Liver (tissue), 9 donors: ENCODE measurements around the gene CNTF. TPM values are rescaled to one million over a fixed set of nuclear protein-coding genes. Genes with fewer than 3 reads are reported as not detected.

Source experiments
- DNase-seq: peaks from one replicate; pipeline ENCODE4 v3.0.0-alpha.2; 2017; ENCODE audit warnings: low spot score
- H3K27ac ChIP-seq, 2 donors: one replicate each; pipeline ENCODE4 v1.7.0; 2013; ENCODE audit warnings: inconsistent platforms in 2 of 2, low read length in 2 of 2, control low read depth in 1 of 2, low read depth in 1 of 2, mild to moderate bottlenecking in 1 of 2
- H3K27me3 ChIP-seq, 4 donors: one replicate each; pipeline versions ENCODE4 v1.6.1 to v1.7.0; 2013; ENCODE audit warnings: low read length in 3 of 4, inconsistent platforms in 1 of 4, mild to moderate bottlenecking in 1 of 4, moderate library complexity in 1 of 4; ENCODE audit not compliant: control insufficient read depth in 4 of 4, insufficient read depth in 4 of 4
- H3K36me3 ChIP-seq, 4 donors: one replicate each; pipeline versions ENCODE4 v1.6.1 to v1.7.0; 2013; ENCODE audit warnings: low read length in 3 of 4, mild to moderate bottlenecking in 3 of 4, low read depth in 1 of 4, moderate library complexity in 1 of 4; ENCODE audit not compliant: control insufficient read depth in 4 of 4, insufficient read depth in 3 of 4
- H3K4me1 ChIP-seq, 4 donors: one replicate each; pipeline versions ENCODE4 v1.6.1 to v1.7.0; 2013; ENCODE audit warnings: low read length in 3 of 4, mild to moderate bottlenecking in 3 of 4, moderate library complexity in 1 of 4; ENCODE audit not compliant: control insufficient read depth in 4 of 4, insufficient read depth in 4 of 4
- H3K4me3 ChIP-seq, 3 donors: one replicate each; pipeline versions ENCODE4 v1.6.1 to v1.7.0; 2013; ENCODE audit warnings: low read length in 3 of 3, control low read depth in 1 of 3, low read depth in 1 of 3, mild to moderate bottlenecking in 1 of 3
- H3K9ac ChIP-seq, 2 donors: one replicate each; pipeline ENCODE4 v1.7.0; 2013; ENCODE audit warnings: low read length in 2 of 2, mild to moderate bottlenecking in 2 of 2, moderate library complexity in 2 of 2, control low read depth in 1 of 2, low read depth in 1 of 2
- H3K9me3 ChIP-seq, 4 donors: one replicate each; pipeline versions ENCODE4 v1.6.1 to v1.7.0; 2013; ENCODE audit warnings: low read length in 3 of 4; ENCODE audit not compliant: control insufficient read depth in 4 of 4
- EGR1 ChIP-seq, 2 donors: IDR thresholded peaks; 2 replicates each; pipeline ENCODE4 v1.6.1; 2016 to 2018; ENCODE audit warnings: antibody characterized with exemption in 2 of 2, low read depth in 2 of 2
- FOXA2 ChIP-seq: IDR thresholded peaks from 2 replicates; pipeline ENCODE4 v1.6.1; 2016; ENCODE audit warnings: antibody characterized with exemption
- GABPA ChIP-seq, 2 donors: IDR thresholded peaks in 1 of 2; conservative IDR thresholded peaks in 1 of 2; 2 replicates each; pipeline ENCODE4 v1.6.1; 2016; ENCODE audit warnings: antibody characterized with exemption in 2 of 2, mild to moderate bottlenecking in 1 of 2, moderate library complexity in 1 of 2
- HNF4A ChIP-seq, 2 donors: conservative IDR thresholded peaks; 2 replicates each; pipeline ENCODE4 v1.6.1; 2016; ENCODE audit warnings: antibody characterized with exemption in 2 of 2, mild to moderate bottlenecking in 2 of 2
- HNF4G ChIP-seq: IDR thresholded peaks from 2 replicates; pipeline ENCODE4 v1.6.1; 2016; ENCODE audit warnings: antibody characterized with exemption
- JUND ChIP-seq, 2 donors: IDR thresholded peaks; 2 replicates each; pipeline ENCODE4 v1.6.1; 2016; ENCODE audit warnings: antibody characterized with exemption in 2 of 2
- RAD21 ChIP-seq, 2 donors: IDR thresholded peaks; 2 replicates each; pipeline ENCODE4 v1.6.1; 2016; ENCODE audit warnings: antibody characterized with exemption in 2 of 2, mild to moderate bottlenecking in 2 of 2
- RXRA ChIP-seq, 2 donors: IDR thresholded peaks; 2 replicates each; pipeline ENCODE4 v1.6.1; 2017 to 2018; ENCODE audit warnings: antibody characterized with exemption in 2 of 2, mild to moderate bottlenecking in 1 of 2
- SP1 ChIP-seq: IDR thresholded peaks from 2 replicates; pipeline ENCODE4 v1.6.1; 2018; ENCODE audit warnings: antibody characterized with exemption, mild to moderate bottlenecking
- TAF1 ChIP-seq: conservative IDR thresholded peaks from 2 replicates; pipeline ENCODE4 v1.6.1; 2016; ENCODE audit warnings: antibody characterized with exemption, mild to moderate bottlenecking
- YY1 ChIP-seq: IDR thresholded peaks from 2 replicates; pipeline ENCODE4 v1.6.1; 2016; ENCODE audit warnings: antibody characterized with exemption, mild to moderate bottlenecking
- WGBS: extraction: QIAGEN DNeasy Blood & Tissue Kit; methylation state at CpG from one replicate; pipeline ENCODE4 v1.1.7; 2013; 5-methylcytosine and 5-hydroxymethylcytosine counted together
- polyA plus RNA-seq, 2 donors: library from polyadenylated mRNA; stranded (reverse) in 1 of 2; unstranded in 1 of 2; fragments of 200-250 nt in 1 of 2; fragments of >200 nt in 1 of 2; fragmentation: Nextera tagmentation in 1 of 2; extraction: Ambion mirVana in 1 of 2; gene quantifications; one replicate each; pipeline versions ENCODE4 v1.2.1 to v1.2.3, GENCODE V29; 2013 to 2015
- total RNA-seq, 2 donors: library from RNA; depleted of rRNA; stranded (reverse); fragments of >200 nt; gene quantifications; one replicate each; pipeline ENCODE4 v1.2.3, GENCODE V29; 2014
- TF ChIP-seq, protein P1 (sequence below): fragments of 150-350 bp; IDR thresholded peaks from 2 replicates; pipeline ENCODE4 v1.5.1; 2017; ENCODE audit warnings: improper control_type of control experiment, low read depth, low read length; ENCODE audit not compliant: missing input control
- TF ChIP-seq, protein P2 (sequence below): IDR thresholded peaks from 2 replicates; pipeline ENCODE4 v1.6.1; 2016; ENCODE audit warnings: antibody characterized with exemption, mild to moderate bottlenecking
- TF ChIP-seq, protein P3 (sequence below): IDR thresholded peaks from 2 replicates; pipeline ENCODE4 v1.6.1; 2016; ENCODE audit warnings: antibody characterized with exemption
- TF ChIP-seq, protein P4 (sequence below): IDR thresholded peaks from 2 replicates; pipeline ENCODE4 v1.6.1; 2016; ENCODE audit warnings: antibody characterized with exemption
- TF ChIP-seq, protein P5 (sequence below): IDR thresholded peaks from 2 replicates; pipeline ENCODE4 v1.6.1; 2016; ENCODE audit warnings: antibody characterized with exemption
- donor health status: healthy.
- donor health status: healthy.
- donor health status: healthy.
- donor health status: healthy.
- donor health status: healthy.

CNTF gene
- total and polyA plus RNA-seq, 4 donors = 0.18 to 3.8 (median 0.66) TPM

DNA sequence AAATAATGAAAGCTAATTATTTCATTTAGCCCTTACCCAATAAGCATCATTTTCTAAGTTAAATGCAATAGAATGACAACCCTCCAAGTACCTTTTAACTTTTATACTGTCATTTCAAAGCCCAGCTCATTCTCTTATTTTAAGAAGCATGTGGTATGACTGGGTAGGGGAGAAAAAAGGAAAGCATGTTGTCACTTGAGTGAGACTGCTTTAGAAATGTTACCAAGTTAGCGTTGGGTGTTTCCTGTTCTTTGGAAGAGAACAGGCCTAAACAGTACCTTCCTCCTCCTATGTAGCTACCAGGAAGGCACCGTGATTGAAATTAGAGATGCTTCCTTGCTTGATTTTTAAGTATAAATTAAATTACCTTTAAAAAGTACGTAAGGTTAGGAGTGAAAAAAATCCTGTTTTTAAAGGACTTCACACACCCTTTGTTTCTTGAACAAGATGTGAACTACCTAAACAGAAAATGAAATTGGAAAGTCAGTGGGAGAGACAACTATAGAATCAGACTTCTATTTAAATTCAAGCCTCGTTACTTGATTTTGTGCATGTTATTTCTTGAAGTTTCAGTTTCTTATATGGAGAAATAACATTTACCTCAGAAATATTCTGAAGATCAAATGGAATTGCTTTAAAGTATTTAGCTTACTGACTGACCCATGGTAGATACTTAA is 741 bp upstream of the CNTF start:
- 93% methylated on average over 4 of the region's 4 CpGs for WGBS
- peaks cover 0 to 59% (median 44%) of the 10 kb centered on the region in 4 donors for H3K36me3 ChIP-seq

DNA sequence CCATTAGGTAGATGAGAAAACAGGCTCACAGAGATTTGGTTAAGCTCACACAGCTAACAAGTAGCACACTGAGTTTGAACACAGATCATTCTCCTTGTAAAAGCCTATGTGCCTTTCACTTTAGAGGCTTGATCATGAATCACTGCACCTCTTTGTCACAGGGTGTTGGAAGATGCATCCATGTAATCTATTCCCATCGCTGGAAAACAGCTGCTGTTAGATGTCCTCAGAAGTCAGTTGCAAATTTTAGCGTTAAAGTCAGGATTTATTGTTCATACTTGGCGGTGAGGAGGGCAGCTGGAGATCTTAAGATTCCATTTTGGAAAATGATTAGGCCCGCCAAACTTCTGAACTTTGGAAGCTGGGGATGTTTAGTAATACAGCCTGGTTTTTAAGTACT is 2.6 kb downstream of the CNTF start:
- WGBS = 96% methylated on average over 4 of the region's 4 CpGs
- no peak overlapping the region for H3K9ac ChIP-seq
- no peak overlapping the region for H3K4me3 ChIP-seq
- H3K36me3 ChIP-seq = peaks cover 0 to 30% (median 19%) of the 10 kb centered on the region in 4 donors
- H3K9me3 ChIP-seq = no peaks in the 10 kb centered on the region
- peaks cover 0 to 2% (median 0%) of the 10 kb centered on the region in 4 donors for H3K4me1 ChIP-seq
- DNase-seq = no peak
- no peak overlapping the region for H3K27ac ChIP-seq
- TF ChIP-seq RAD21 (IDR thresholded peaks at IDR 0.05) (no peak), JUND (IDR thresholded peaks at IDR 0.05) (no peak), GABPA (IDR thresholded peaks at IDR 0.05 in 1 of 2, conservative IDR thresholded peaks at IDR 0.05 in 1 of 2) (no peak), EGR1 (IDR thresholded peaks at IDR 0.05; ENCODE audit: low read depth in 2 of 2) (no peak), YY1 (no peak), HNF4A (conservative IDR thresholded peaks at IDR 0.05) (no peak), TAF1 (no peak), HNF4G (no peak), SP1 (no peak), FOXA2 (no peak), RXRA (IDR thresholded peaks at IDR 0.05) (no peak)
- TF ChIP-seq, protein P1, sequence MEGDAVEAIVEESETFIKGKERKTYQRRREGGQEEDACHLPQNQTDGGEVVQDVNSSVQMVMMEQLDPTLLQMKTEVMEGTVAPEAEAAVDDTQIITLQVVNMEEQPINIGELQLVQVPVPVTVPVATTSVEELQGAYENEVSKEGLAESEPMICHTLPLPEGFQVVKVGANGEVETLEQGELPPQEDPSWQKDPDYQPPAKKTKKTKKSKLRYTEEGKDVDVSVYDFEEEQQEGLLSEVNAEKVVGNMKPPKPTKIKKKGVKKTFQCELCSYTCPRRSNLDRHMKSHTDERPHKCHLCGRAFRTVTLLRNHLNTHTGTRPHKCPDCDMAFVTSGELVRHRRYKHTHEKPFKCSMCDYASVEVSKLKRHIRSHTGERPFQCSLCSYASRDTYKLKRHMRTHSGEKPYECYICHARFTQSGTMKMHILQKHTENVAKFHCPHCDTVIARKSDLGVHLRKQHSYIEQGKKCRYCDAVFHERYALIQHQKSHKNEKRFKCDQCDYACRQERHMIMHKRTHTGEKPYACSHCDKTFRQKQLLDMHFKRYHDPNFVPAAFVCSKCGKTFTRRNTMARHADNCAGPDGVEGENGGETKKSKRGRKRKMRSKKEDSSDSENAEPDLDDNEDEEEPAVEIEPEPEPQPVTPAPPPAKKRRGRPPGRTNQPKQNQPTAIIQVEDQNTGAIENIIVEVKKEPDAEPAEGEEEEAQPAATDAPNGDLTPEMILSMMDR = no peak
- TF ChIP-seq, protein P2, sequence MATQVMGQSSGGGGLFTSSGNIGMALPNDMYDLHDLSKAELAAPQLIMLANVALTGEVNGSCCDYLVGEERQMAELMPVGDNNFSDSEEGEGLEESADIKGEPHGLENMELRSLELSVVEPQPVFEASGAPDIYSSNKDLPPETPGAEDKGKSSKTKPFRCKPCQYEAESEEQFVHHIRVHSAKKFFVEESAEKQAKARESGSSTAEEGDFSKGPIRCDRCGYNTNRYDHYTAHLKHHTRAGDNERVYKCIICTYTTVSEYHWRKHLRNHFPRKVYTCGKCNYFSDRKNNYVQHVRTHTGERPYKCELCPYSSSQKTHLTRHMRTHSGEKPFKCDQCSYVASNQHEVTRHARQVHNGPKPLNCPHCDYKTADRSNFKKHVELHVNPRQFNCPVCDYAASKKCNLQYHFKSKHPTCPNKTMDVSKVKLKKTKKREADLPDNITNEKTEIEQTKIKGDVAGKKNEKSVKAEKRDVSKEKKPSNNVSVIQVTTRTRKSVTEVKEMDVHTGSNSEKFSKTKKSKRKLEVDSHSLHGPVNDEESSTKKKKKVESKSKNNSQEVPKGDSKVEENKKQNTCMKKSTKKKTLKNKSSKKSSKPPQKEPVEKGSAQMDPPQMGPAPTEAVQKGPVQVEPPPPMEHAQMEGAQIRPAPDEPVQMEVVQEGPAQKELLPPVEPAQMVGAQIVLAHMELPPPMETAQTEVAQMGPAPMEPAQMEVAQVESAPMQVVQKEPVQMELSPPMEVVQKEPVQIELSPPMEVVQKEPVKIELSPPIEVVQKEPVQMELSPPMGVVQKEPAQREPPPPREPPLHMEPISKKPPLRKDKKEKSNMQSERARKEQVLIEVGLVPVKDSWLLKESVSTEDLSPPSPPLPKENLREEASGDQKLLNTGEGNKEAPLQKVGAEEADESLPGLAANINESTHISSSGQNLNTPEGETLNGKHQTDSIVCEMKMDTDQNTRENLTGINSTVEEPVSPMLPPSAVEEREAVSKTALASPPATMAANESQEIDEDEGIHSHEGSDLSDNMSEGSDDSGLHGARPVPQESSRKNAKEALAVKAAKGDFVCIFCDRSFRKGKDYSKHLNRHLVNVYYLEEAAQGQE = no peak
- TF ChIP-seq, protein P3, sequence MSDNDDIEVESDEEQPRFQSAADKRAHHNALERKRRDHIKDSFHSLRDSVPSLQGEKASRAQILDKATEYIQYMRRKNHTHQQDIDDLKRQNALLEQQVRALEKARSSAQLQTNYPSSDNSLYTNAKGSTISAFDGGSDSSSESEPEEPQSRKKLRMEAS = no peak
- TF ChIP-seq, protein P4, sequence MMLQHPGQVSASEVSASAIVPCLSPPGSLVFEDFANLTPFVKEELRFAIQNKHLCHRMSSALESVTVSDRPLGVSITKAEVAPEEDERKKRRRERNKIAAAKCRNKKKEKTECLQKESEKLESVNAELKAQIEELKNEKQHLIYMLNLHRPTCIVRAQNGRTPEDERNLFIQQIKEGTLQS = no peak
- H3K27me3 ChIP-seq = no peaks in the 10 kb centered on the region

More for the DNA sequence above, 741 bp upstream of the CNTF start:
- TF ChIP-seq, protein P5, sequence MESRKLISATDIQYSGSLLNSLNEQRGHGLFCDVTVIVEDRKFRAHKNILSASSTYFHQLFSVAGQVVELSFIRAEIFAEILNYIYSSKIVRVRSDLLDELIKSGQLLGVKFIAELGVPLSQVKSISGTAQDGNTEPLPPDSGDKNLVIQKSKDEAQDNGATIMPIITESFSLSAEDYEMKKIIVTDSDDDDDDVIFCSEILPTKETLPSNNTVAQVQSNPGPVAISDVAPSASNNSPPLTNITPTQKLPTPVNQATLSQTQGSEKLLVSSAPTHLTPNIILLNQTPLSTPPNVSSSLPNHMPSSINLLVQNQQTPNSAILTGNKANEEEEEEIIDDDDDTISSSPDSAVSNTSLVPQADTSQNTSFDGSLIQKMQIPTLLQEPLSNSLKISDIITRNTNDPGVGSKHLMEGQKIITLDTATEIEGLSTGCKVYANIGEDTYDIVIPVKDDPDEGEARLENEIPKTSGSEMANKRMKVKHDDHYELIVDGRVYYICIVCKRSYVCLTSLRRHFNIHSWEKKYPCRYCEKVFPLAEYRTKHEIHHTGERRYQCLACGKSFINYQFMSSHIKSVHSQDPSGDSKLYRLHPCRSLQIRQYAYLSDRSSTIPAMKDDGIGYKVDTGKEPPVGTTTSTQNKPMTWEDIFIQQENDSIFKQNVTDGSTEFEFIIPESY = no peak
- no peak for TF ChIP-seq SP1
- TF ChIP-seq, protein P4 = no peak
- H3K4me3 ChIP-seq = no peak overlapping the region
- H3K27me3 ChIP-seq = no peaks in the 10 kb centered on the region
- no peak overlapping the region for H3K27ac ChIP-seq
- no peak for DNase-seq
- no peaks in the 10 kb centered on the region for H3K4me1 ChIP-seq
- H3K9me3 ChIP-seq = no peaks in the 10 kb centered on the region
- no peak overlapping the region for H3K9ac ChIP-seq
